IMR-90 (cell line): Measurements from ENCODE around the gene CIZ1. TPM values are rescaled to one million over a fixed set of nuclear protein-coding genes. Genes with fewer than 3 reads are reported as not detected.

Experiments used
- ATAC-seq: fragments of 200-7000 bp; cut with Tn5 transposase; 2 replicates; pipeline ENCODE4 v1.9.1; 2020; ENCODE audit warnings: low read depth, mild to moderate bottlenecking, moderate library complexity
- BruUV-seq: library from RNA; stranded (reverse); fragments of 400-500 nt; replicated peaks from 2 replicates; lab custom pipeline; 2021; lab: Mats Ljungman, UMichigan
- CTCF ChIA-PET: fragments of 300-600 bp; formaldehyde crosslinking; extraction: SDS; loops from one replicate; lab custom pipeline; 2021; ENCODE audit warnings: antibody characterized with exemption; lab: Yijun Ruan, JAX
- POLR2A ChIA-PET: fragments of 300-600 bp; sonication (Branson Sonifier 250); formaldehyde crosslinking; loops from one replicate; lab custom pipeline; 2022; ENCODE audit warnings: antibody characterized with exemption; ENCODE audit not compliant: unreplicated experiment; lab: Charles Lee
- DNase-seq: peaks from one replicate; pipeline ENCODE4 v3.0.0; 2013
- H2AFZ ChIP-seq: replicated peaks from 2 replicates; pipeline ENCODE3; 2013; ENCODE audit warnings: low read length, mild to moderate bottlenecking; ENCODE audit not compliant: poor library complexity
- H2AK5ac ChIP-seq: 2 replicates; pipeline ENCODE4 v1.6.1; 2013; ENCODE audit warnings: low read depth, low read length, inconsistent platforms
- H2AK9ac ChIP-seq: replicated peaks from 2 replicates; pipeline ENCODE3; 2013; ENCODE audit warnings: mild to moderate bottlenecking, low read depth, low read length, moderate library complexity; ENCODE audit not compliant: poor library complexity
- H2BK120ac ChIP-seq: 2 replicates; pipeline ENCODE4 v1.6.1; 2013; ENCODE audit warnings: low read depth, low read length, inconsistent platforms
- H2BK15ac ChIP-seq: 3 replicates; pipeline ENCODE4 v1.6.1; 2013; ENCODE audit warnings: low read depth, low read length, inconsistent platforms
- H2BK20ac ChIP-seq: 2 replicates; pipeline ENCODE4 v1.6.1; 2013; ENCODE audit warnings: low read depth, mild to moderate bottlenecking, inconsistent platforms, low read length, moderate library complexity
- H2BK5ac ChIP-seq: 2 replicates; pipeline ENCODE4 v1.6.1; 2013; ENCODE audit warnings: mild to moderate bottlenecking, low read depth, low read length, inconsistent platforms; ENCODE audit not compliant: poor library complexity, severe bottlenecking
- H3K14ac ChIP-seq: replicated peaks from 2 replicates; pipeline ENCODE4 v1.6.1; 2013; ENCODE audit warnings: low read depth, low read length, inconsistent platforms
- H3K18ac ChIP-seq: 2 replicates; pipeline ENCODE4 v1.6.1; 2013; ENCODE audit warnings: low read depth, low read length, control low read depth
- H3K23ac ChIP-seq: 2 replicates; pipeline ENCODE4 v1.6.1; 2013; ENCODE audit warnings: low read depth, low read length, inconsistent platforms
- H3K27ac ChIP-seq: 2 replicates; pipeline ENCODE4 v1.5.1; 2013; ENCODE audit warnings: mild to moderate bottlenecking, control low read depth, low read length; ENCODE audit not compliant: insufficient read depth
- H3K27me3 ChIP-seq: 2 replicates; pipeline ENCODE4 v1.6.1; 2013; ENCODE audit warnings: low read length; ENCODE audit not compliant: control insufficient read depth, insufficient read depth
- H3K36me3 ChIP-seq: 2 replicates; pipeline ENCODE4 v1.6.1; 2013; ENCODE audit warnings: low read length, mixed read lengths; ENCODE audit not compliant: control insufficient read depth, insufficient read depth
- H3K4ac ChIP-seq: 2 replicates; pipeline ENCODE4 v1.6.1; 2013; ENCODE audit warnings: low read depth, low read length, inconsistent platforms
- H3K4me1 ChIP-seq: 2 replicates; pipeline ENCODE4 v1.6.1; 2013; ENCODE audit warnings: low read length, mixed read lengths; ENCODE audit not compliant: control insufficient read depth, insufficient read depth
- H3K4me2 ChIP-seq: 2 replicates; pipeline ENCODE4 v1.6.1; 2013; ENCODE audit warnings: low read depth, mild to moderate bottlenecking, control low read depth, low read length, moderate library complexity
- H3K4me3 ChIP-seq: 2 replicates; pipeline ENCODE4 v1.5.1; 2013; ENCODE audit warnings: low read depth, mild to moderate bottlenecking, control low read depth, low read length, moderate library complexity; ENCODE audit not compliant: insufficient read depth
- H3K56ac ChIP-seq: 2 replicates; pipeline ENCODE4 v1.6.1; 2013; ENCODE audit warnings: low read length, inconsistent platforms; ENCODE audit not compliant: insufficient read depth; ENCODE audit errors: extremely low read depth
- H3K79me1 ChIP-seq, 2 experiments: 2 replicates each; pipeline ENCODE4 v1.6.1; 2013; ENCODE audit warnings: low read length in 2 of 2, inconsistent platforms in 1 of 2, low read depth in 1 of 2
- H3K9ac ChIP-seq: 2 replicates; pipeline ENCODE4 v1.6.1; 2013; ENCODE audit warnings: low read depth, low read length, control low read depth
- H3K9me1 ChIP-seq: 2 replicates; pipeline ENCODE4 v1.6.1; 2013; ENCODE audit warnings: low read length, inconsistent platforms; ENCODE audit not compliant: insufficient read depth
- H3K9me3 ChIP-seq: 2 replicates; pipeline ENCODE4 v1.6.1; 2013; ENCODE audit warnings: low read length; ENCODE audit not compliant: control insufficient read depth, insufficient read depth
- H4K20me1 ChIP-seq: 2 replicates; pipeline ENCODE4 v1.6.1; 2013; ENCODE audit warnings: low read length, inconsistent platforms; ENCODE audit not compliant: insufficient read depth
- H4K5ac ChIP-seq: 2 replicates; pipeline ENCODE4 v1.6.1; 2013; ENCODE audit warnings: mild to moderate bottlenecking, low read depth, low read length, control low read depth
- H4K8ac ChIP-seq, 2 experiments: 2 replicates each; pipeline ENCODE4 v1.6.1; 2013; ENCODE audit warnings: low read depth in 2 of 2, low read length in 2 of 2, control low read depth in 1 of 2, inconsistent platforms in 1 of 2
- H4K91ac ChIP-seq: 2 replicates; pipeline ENCODE4 v1.6.1; 2013; ENCODE audit warnings: low read depth, low read length, inconsistent platforms; ENCODE audit not compliant: insufficient read depth
- FOS ChIP-seq: fragments of 150-350 bp; IDR thresholded peaks from 2 replicates; pipeline ENCODE4 v1.6.1; 2016; ENCODE audit warnings: low read depth, low read length
- MAFK ChIP-seq: IDR thresholded peaks from 2 replicates; pipeline ENCODE4 v1.6.1; 2012; ENCODE audit warnings: low read depth, low read length, improper control_type of control experiment
- MAZ ChIP-seq: IDR thresholded peaks from 2 replicates; pipeline ENCODE4 v1.6.1; 2012; ENCODE audit warnings: low read depth, mild to moderate bottlenecking, low read length, improper control_type of control experiment, moderate library complexity, borderline replicate concordance
- MXI1 ChIP-seq: IDR thresholded peaks from 2 replicates; pipeline ENCODE4 v1.6.1; 2012; ENCODE audit warnings: low read depth, mild to moderate bottlenecking, low read length, moderate library complexity, borderline replicate concordance
- POLR2A ChIP-seq: IDR thresholded peaks from 2 replicates; pipeline ENCODE4 v1.6.1; 2012; ENCODE audit warnings: mild to moderate bottlenecking, low read depth, low read length
- RAD21 ChIP-seq: IDR thresholded peaks from 2 replicates; pipeline ENCODE4 v1.6.1; 2012; ENCODE audit warnings: low read length, improper control_type of control experiment
- RFX5 ChIP-seq: IDR thresholded peaks from 2 replicates; pipeline ENCODE4 v1.8.0; 2012; ENCODE audit warnings: low read depth, mild to moderate bottlenecking, low read length, moderate library complexity
- SMC3 ChIP-seq: fragments of 150-350 bp; IDR thresholded peaks from 2 replicates; pipeline ENCODE4 v1.6.1; 2016; ENCODE audit warnings: low read depth, mild to moderate bottlenecking, antibody characterized with exemption, low read length, moderate library complexity
- WGBS, 2 experiments: methylation state at CpG; one replicate each; pipeline versions ENCODE4 v1.1.5 to v1.1.7; 2013; ENCODE audit warnings: missing lambda C conversion rate in 2 of 2; ENCODE audit not compliant: insufficient read length in 1 of 2; ENCODE audit errors: extremely low coverage in 2 of 2; 5-methylcytosine and 5-hydroxymethylcytosine counted together
- dilution Hi-C: fragments of 300-500 bp; cut with HindIII; formaldehyde crosslinking; loops from one replicate; pipeline ENCODE4 v1.14.3; 2018; ENCODE audit warnings: low sequenced_read_pairs; ENCODE audit not compliant: unreplicated experiment
- in situ Hi-C: fragments of 300-500 bp; cut with MboI; formaldehyde crosslinking; loops from 3 replicates; pipeline ENCODE4 v1.14.3; 2019; ENCODE audit warnings: low sequenced_read_pairs, inconsistent platforms, mixed read lengths
- intact Hi-C: fragments of 100-400 bp; cut with micrococcal nuclease; formaldehyde crosslinking; loops from 2 replicates; pipeline ENCODE4 v1.10.0; 2022
- polyA plus RNA-seq, 3 experiments: library from polyadenylated mRNA; depleted of rRNA; stranded (reverse); fragments of >200 nt; gene quantifications; 2 replicates each; pipeline ENCODE4 v1.2.3, GENCODE V29; 2012; ENCODE audit warnings: low replicate concordance in 1 of 3
- total RNA-seq: library from RNA; depleted of rRNA; stranded (reverse); fragments of >200 nt; gene quantifications from 2 replicates; pipeline ENCODE4 v1.2.3, GENCODE V29; 2012
- TF ChIP-seq, protein P1 (sequence below): fragments of 150-350 bp; IDR thresholded peaks from 2 replicates; pipeline ENCODE4 v1.6.1; 2016; ENCODE audit warnings: low read depth, mild to moderate bottlenecking, low read length, moderate library complexity, borderline replicate concordance
- TF ChIP-seq, protein P2 (sequence below): conservative IDR thresholded peaks from 2 replicates; pipeline ENCODE4 v1.5.1; 2012; ENCODE audit warnings: mild to moderate bottlenecking, low read depth, low read length, improper control_type of control experiment

The CIZ1 gene
- total and polyA plus RNA-seq, 2 of the 4 experiments (the other 2 are of a cell fraction) = 13.8 to 51.9 TPM

DNA sequence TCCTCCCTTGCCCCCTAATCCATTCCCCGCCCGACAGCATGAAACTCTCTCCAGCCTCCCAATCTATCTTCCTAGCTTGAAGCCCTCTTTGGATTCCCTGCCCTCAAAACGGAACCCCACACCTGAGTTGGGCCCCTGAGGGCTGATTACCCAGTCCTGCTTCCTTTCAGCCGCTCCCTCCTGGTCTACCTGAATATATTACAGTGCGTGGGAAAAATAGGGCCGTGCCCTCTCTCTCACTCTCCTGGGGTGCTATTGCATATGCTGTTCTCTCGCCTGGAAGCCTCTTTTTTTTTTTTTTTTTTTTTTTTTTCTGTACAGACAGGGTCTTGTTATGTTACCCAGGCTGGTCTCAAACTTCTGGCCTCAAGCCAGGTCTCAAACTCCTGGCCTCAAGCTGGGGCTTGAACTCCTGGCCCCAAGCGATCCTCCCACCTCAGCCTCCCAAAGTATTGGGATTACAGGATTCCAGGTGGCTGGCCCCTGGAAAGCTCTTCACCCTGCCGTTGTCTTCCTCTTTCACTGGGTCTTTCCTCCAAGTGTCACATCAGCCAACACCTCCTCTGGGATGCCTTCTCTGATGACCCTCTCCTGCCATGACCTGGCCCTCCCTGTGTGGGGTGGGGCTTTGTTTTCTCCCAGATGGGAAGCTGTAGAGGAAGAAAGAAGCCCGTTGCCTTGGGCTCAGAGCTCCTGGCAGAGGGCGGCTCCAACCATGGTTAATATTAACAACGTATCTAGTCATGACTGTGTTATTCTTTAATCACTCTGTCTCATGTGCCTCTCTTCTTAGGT, 20.0 kb upstream of the CIZ1 start:
- H2AK5ac ChIP-seq = no peak overlapping the region
- peaks cover 13% of the 10 kb centered on the region for H3K9me1 ChIP-seq
- H3K27ac ChIP-seq = no peak overlapping the region
- no peak overlapping the region for H3K4me3 ChIP-seq
- H2BK20ac ChIP-seq = no peak overlapping the region
- no peak overlapping the region for H3K4me2 ChIP-seq
- DNase-seq (no peak), ATAC-seq (0 out of 2 replicates have a peak, but pooled peaks have one; percentile 6)
- no peak overlapping the region for H2BK120ac ChIP-seq
- H3K23ac ChIP-seq = no peak overlapping the region
- no peak overlapping the region for H3K56ac ChIP-seq
- in situ Hi-C loops = no loop called here
- BruUV-seq = no TSS peak
- H3K79me1 ChIP-seq = no peaks in the 10 kb centered on the region; a peak in 1 of 4 replicates
- H4K8ac ChIP-seq = no peak overlapping the region
- H3K4me1 ChIP-seq = peaks cover 14% of the 10 kb centered on the region
- H3K14ac ChIP-seq = no peak overlapping the region
- 0 out of 2 replicates have a peak, but pooled peaks cover 3% of the 10 kb centered on the region for H4K20me1 ChIP-seq
- TF ChIP-seq MXI1 (no peak), SMC3 (no peak), MAFK (no peak), MAZ (no peak), RAD21 (no peak), FOS (no peak), POLR2A (no peak), RFX5 (no peak)
- TF ChIP-seq, protein P1, sequence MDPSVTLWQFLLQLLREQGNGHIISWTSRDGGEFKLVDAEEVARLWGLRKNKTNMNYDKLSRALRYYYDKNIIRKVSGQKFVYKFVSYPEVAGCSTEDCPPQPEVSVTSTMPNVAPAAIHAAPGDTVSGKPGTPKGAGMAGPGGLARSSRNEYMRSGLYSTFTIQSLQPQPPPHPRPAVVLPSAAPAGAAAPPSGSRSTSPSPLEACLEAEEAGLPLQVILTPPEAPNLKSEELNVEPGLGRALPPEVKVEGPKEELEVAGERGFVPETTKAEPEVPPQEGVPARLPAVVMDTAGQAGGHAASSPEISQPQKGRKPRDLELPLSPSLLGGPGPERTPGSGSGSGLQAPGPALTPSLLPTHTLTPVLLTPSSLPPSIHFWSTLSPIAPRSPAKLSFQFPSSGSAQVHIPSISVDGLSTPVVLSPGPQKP = no peak
- TF ChIP-seq, protein P2, sequence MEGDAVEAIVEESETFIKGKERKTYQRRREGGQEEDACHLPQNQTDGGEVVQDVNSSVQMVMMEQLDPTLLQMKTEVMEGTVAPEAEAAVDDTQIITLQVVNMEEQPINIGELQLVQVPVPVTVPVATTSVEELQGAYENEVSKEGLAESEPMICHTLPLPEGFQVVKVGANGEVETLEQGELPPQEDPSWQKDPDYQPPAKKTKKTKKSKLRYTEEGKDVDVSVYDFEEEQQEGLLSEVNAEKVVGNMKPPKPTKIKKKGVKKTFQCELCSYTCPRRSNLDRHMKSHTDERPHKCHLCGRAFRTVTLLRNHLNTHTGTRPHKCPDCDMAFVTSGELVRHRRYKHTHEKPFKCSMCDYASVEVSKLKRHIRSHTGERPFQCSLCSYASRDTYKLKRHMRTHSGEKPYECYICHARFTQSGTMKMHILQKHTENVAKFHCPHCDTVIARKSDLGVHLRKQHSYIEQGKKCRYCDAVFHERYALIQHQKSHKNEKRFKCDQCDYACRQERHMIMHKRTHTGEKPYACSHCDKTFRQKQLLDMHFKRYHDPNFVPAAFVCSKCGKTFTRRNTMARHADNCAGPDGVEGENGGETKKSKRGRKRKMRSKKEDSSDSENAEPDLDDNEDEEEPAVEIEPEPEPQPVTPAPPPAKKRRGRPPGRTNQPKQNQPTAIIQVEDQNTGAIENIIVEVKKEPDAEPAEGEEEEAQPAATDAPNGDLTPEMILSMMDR = no peak
- intact Hi-C loops = no loop called here
- H2AFZ ChIP-seq = peak overlapping the region; percentile 4
- POLR2A ChIA-PET = no interaction called here
- no peak overlapping the region for H2BK5ac ChIP-seq
- no peaks in the 10 kb centered on the region for H3K27me3 ChIP-seq
- H4K5ac ChIP-seq = no peak overlapping the region
- dilution Hi-C loops = no loop called here
- H2AK9ac ChIP-seq = peak overlapping the region; percentile 5
- CTCF ChIA-PET = interaction anchor here (0.6 kb wide), 1 partner anchor 435 kb away, joined by 5 read pairs; no protein-coding TSS in a partner anchor
- no peak overlapping the region for H3K4ac ChIP-seq
- 52% methylated on average over 3 of the region's 12 CpGs; no CpG with 5 or more reads in 1 of the 2 experiments for WGBS, 2 experiments
- H3K18ac ChIP-seq = no peak overlapping the region
- H3K9me3 ChIP-seq = no peaks in the 10 kb centered on the region
- H4K91ac ChIP-seq = no peak overlapping the region
- no peaks in the 10 kb centered on the region for H3K36me3 ChIP-seq
- no peak overlapping the region for H3K9ac ChIP-seq
- H2BK15ac ChIP-seq = no peak overlapping the region
